ENCODE measurements around the gene PTTG1IP. TPM values are rescaled to one million over a fixed set of nuclear protein-coding genes. Genes with fewer than 3 reads are reported as not detected.
A peak's percentile ranks its signal among the peaks of the same experiment; 100 is the strongest.

The PTTG1IP gene
- total and polyA plus RNA-seq, 2 of the 4 experiments (the other 2 are of a cell fraction): 167 to 194 TPM

DNA sequence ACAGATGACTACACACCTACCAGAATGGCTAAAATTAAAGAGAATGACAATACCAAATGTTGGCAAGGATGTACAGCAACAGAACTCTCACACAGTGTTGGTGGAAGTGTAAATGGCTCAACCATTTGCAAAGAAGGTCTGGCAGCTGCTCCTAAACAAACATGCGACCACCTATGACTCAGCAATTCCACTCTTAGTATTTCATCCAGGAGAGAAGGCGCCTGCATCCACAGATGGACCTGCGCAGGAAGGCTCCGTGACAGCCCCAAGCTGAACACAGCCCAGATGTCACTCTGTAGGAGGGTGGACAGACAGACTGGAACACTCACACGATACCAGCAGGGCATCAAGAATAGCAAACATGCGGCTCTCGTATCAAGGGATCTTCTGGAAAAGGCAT lies 6.7 kb downstream of the PTTG1IP start:
- WGBS, 2 experiments (ENCODE audit: extremely low coverage in 2 of 2, insufficient read length in 1 of 2): no CpG with 5 or more reads among the region's 7 CpGs

More for the DNA sequence above, 6.7 kb downstream of the PTTG1IP start:
- ChIA-PET CTCF (no interaction called here), POLR2A (ENCODE audit: unreplicated experiment) (interaction anchor here (0.6 kb wide), 1 partner anchor 206 kb away, joined by 3 read pairs; no protein-coding TSS in a partner anchor)
- Histone ChIP-seq H3K9me3 (ENCODE audit: control insufficient read depth, insufficient read depth, low read length) (no peaks in the 10 kb centered on the region), H3K4me2 (ENCODE audit: low read depth, low read length) (peak overlapping the region; percentile 38), H2AFZ (replicated peaks; ENCODE audit: low read length, poor library complexity) (no peak overlapping the region), H4K8ac (ENCODE audit: low read depth in 2 of 2, low read length in 2 of 2) (peak overlapping the region in 1 of 2 experiments; percentile 23; a peak in 2 of 4 replicates), H3K56ac (ENCODE audit: extremely low read depth, insufficient read depth, low read length) (no peak overlapping the region), H2BK120ac (ENCODE audit: low read depth, low read length) (peak overlapping the region; percentile 66), H4K5ac (ENCODE audit: low read depth, low read length) (0 out of 2 replicates have a peak overlapping the region, but pooled peaks have one; percentile 26), H3K4me3 (ENCODE audit: insufficient read depth, low read depth, low read length) (no peak overlapping the region), H3K27ac (ENCODE audit: insufficient read depth, low read length) (peak overlapping the region; percentile 50), H2BK15ac (ENCODE audit: low read depth, low read length) (peak overlapping the region; percentile 60; the same call in 1 of the 3 replicates), H3K36me3 (ENCODE audit: control insufficient read depth, insufficient read depth, low read length) (peaks cover 31% of the 10 kb centered on the region), H3K27me3 (ENCODE audit: control insufficient read depth, insufficient read depth, low read length) (no peaks in the 10 kb centered on the region), H3K4me1 (ENCODE audit: control insufficient read depth, insufficient read depth, low read length) (peaks cover 40% of the 10 kb centered on the region), H2AK5ac (ENCODE audit: low read depth, low read length) (peak overlapping the region; percentile 87), H3K9me1 (ENCODE audit: insufficient read depth, low read length) (peaks cover 55% of the 10 kb centered on the region), H2BK20ac (ENCODE audit: low read depth, low read length) (peak overlapping the region; percentile 57; the same call in 1 of the 2 replicates), H3K4ac (ENCODE audit: low read depth, low read length) (peak overlapping the region; percentile 68), H4K20me1 (ENCODE audit: insufficient read depth, low read length) (peaks cover 98% of the 10 kb centered on the region), H3K23ac (ENCODE audit: low read depth, low read length) (peak overlapping the region; percentile 41; the same call in 1 of the 2 replicates), H3K18ac (ENCODE audit: low read depth, low read length) (peak overlapping the region; percentile 31), H3K14ac (replicated peaks; ENCODE audit: low read depth, low read length) (peak overlapping the region; percentile 68), H2AK9ac (replicated peaks; ENCODE audit: low read depth, low read length, poor library complexity) (peak overlapping the region; percentile 61), H3K79me1 (ENCODE audit: low read depth in 1 of 2, low read length in 2 of 2) (peaks cover 14 to 83% of the 10 kb centered on the region in 2 experiments), H2BK5ac (ENCODE audit: low read depth, low read length, poor library complexity, severe bottlenecking) (peak overlapping the region; percentile 61), H4K91ac (ENCODE audit: insufficient read depth, low read depth, low read length) (peak overlapping the region; percentile 73), H3K9ac (ENCODE audit: low read depth, low read length) (no peak overlapping the region)
- BruUV-seq (replicated peaks): no TSS peak
- DNase-seq (peak; percentile 66), ATAC-seq (ENCODE audit: low read depth) (no peak)
- intact Hi-C loops (cut with micrococcal nuclease) (no loop called here), in situ Hi-C loops (cut with MboI; ENCODE audit: low sequenced_read_pairs) (no loop called here), dilution Hi-C loops (cut with HindIII; ENCODE audit: low sequenced_read_pairs, unreplicated experiment) (no loop called here)
- peak; percentile 98 for TF ChIP-seq NFE2L2 (IDR thresholded peaks at IDR 0.05; ENCODE audit: low read depth, low read length)
- TF ChIP-seq, protein P1, sequence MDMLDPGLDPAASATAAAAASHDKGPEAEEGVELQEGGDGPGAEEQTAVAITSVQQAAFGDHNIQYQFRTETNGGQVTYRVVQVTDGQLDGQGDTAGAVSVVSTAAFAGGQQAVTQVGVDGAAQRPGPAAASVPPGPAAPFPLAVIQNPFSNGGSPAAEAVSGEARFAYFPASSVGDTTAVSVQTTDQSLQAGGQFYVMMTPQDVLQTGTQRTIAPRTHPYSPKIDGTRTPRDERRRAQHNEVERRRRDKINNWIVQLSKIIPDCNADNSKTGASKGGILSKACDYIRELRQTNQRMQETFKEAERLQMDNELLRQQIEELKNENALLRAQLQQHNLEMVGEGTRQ (IDR thresholded peaks at IDR 0.05; ENCODE audit: low read depth, low read length): no peak
- TF ChIP-seq MAZ (IDR thresholded peaks at IDR 0.05; ENCODE audit: borderline replicate concordance, low read depth, low read length): no peak
- TF ChIP-seq, protein P2, sequence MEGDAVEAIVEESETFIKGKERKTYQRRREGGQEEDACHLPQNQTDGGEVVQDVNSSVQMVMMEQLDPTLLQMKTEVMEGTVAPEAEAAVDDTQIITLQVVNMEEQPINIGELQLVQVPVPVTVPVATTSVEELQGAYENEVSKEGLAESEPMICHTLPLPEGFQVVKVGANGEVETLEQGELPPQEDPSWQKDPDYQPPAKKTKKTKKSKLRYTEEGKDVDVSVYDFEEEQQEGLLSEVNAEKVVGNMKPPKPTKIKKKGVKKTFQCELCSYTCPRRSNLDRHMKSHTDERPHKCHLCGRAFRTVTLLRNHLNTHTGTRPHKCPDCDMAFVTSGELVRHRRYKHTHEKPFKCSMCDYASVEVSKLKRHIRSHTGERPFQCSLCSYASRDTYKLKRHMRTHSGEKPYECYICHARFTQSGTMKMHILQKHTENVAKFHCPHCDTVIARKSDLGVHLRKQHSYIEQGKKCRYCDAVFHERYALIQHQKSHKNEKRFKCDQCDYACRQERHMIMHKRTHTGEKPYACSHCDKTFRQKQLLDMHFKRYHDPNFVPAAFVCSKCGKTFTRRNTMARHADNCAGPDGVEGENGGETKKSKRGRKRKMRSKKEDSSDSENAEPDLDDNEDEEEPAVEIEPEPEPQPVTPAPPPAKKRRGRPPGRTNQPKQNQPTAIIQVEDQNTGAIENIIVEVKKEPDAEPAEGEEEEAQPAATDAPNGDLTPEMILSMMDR (conservative IDR thresholded peaks at IDR 0.05; ENCODE audit: low read depth, low read length): no peak
- TF ChIP-seq MAFK (IDR thresholded peaks at IDR 0.05; ENCODE audit: low read depth, low read length): peak; percentile 69
- no peak for TF ChIP-seq FOS (IDR thresholded peaks at IDR 0.05; ENCODE audit: low read depth, low read length)
- TF ChIP-seq BHLHE40 (IDR thresholded peaks at IDR 0.05; ENCODE audit: low read depth, low read length): no peak
- no peak for TF ChIP-seq RFX5 (IDR thresholded peaks at IDR 0.05; ENCODE audit: low read depth, low read length)
- TF ChIP-seq POLR2A (IDR thresholded peaks at IDR 0.05; ENCODE audit: low read depth, low read length): no peak
- TF ChIP-seq, protein P3, sequence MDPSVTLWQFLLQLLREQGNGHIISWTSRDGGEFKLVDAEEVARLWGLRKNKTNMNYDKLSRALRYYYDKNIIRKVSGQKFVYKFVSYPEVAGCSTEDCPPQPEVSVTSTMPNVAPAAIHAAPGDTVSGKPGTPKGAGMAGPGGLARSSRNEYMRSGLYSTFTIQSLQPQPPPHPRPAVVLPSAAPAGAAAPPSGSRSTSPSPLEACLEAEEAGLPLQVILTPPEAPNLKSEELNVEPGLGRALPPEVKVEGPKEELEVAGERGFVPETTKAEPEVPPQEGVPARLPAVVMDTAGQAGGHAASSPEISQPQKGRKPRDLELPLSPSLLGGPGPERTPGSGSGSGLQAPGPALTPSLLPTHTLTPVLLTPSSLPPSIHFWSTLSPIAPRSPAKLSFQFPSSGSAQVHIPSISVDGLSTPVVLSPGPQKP (IDR thresholded peaks at IDR 0.05; ENCODE audit: borderline replicate concordance, low read depth, low read length): no peak

Data from IMR-90 (cell line).